ENCODE results near the gene AIFM1.
A peak's percentile ranks its signal among the peaks of the same experiment; 100 is the strongest.
"Not testable (repeated sequence)": the region's sequence is repeated elsewhere in the genome, so short reads cannot be mapped to it uniquely, and the experiment has no call there.

The AIFM1 gene

GRCh38 chrX:130125091-130125874 is 40.4 kb downstream of the AIFM1 start:
- peak in 19 of 42 donors; percentile 20 to 68 (median 35) for DNase-seq
- intact Hi-C loops (cut with DNase I), result no loop called here

- intact Hi-C loops (cut with DNase I), result no loop called here
- DNase-seq, result no peak
Observed at GRCh38 chrX:130124577-130124976, 41.1 kb downstream of the AIFM1 start.

- no peak for DNase-seq
- intact Hi-C loops (cut with DNase I), result no loop called here
Observed at GRCh38 chrX:130121505-130121800, 44.2 kb downstream of the AIFM1 start.

GRCh38 chrX:130120746-130121504 is 44.7 kb downstream of the AIFM1 start:
- peak; percentile 41 to 84 (median 66) for DNase-seq
- intact Hi-C loops (cut with DNase I), result no loop called here

- intact Hi-C loops (cut with DNase I), result no loop called here
- no peak for DNase-seq
Observed at GRCh38 chrX:130120321-130120731, 45.3 kb downstream of the AIFM1 start.

GRCh38 chrX:130119312-130119898 is 46.2 kb downstream of the AIFM1 start:
- DNase-seq, result no peak
- intact Hi-C loops (cut with DNase I), result no loop called here

- intact Hi-C loops (cut with DNase I), result no loop called here
- no peak for DNase-seq
Observed at GRCh38 chrX:130118441-130119311, 47.0 kb downstream of the AIFM1 start.

- no peak for DNase-seq
- intact Hi-C loops (cut with DNase I), result no loop called here
Observed at GRCh38 chrX:130117166-130117565, 48.5 kb downstream of the AIFM1 start.

- intact Hi-C loops (cut with DNase I); DNase-seq: not testable (repeated sequence)
Observed at GRCh38 chrX:130115119-130115885, 50.3 kb downstream of the AIFM1 start.

- intact Hi-C loops (cut with DNase I), result no loop called here
- DNase-seq, result no peak
Observed at GRCh38 chrX:130114141-130114588, 51.5 kb downstream of the AIFM1 start.

- DNase-seq, result no peak
- intact Hi-C loops (cut with DNase I), result no loop called here
Observed at GRCh38 chrX:130111220-130112154, 54.2 kb downstream of the AIFM1 start.

GRCh38 chrX:130110379-130111219 is 55.0 kb downstream of the AIFM1 start, which contains the start of gene ELF4:
Gene ELF4, minus strand, starts transcription at chrX:130110497. Its CDS starts 29,167 bp downstream, at chrX:130081330.
- intact Hi-C loops (cut with DNase I), result no loop called here
- peak in 17 of 42 donors; percentile 10 to 68 (median 30) for DNase-seq

- intact Hi-C loops (cut with DNase I), result no loop called here
- DNase-seq, result peak in 2 of 42 donors; percentile 14 to 16
Observed at GRCh38 chrX:130109429-130110378, 55.9 kb downstream of the AIFM1 start.

- intact Hi-C loops (cut with DNase I), result no loop called here
- no peak for DNase-seq
Observed at GRCh38 chrX:130108647-130109428, 56.8 kb downstream of the AIFM1 start.
